ENCODE data around the gene ITPRIP.

The ITPRIP gene

GRCh38 chr10:104325436-104326435, 12.5 kb downstream of the ITPRIP start:
- DNase-seq (ENCODE audit: low spot score): no peak

GRCh38 chr10:104324931-104325330, 13.3 kb downstream of the ITPRIP start:
- DNase-seq (ENCODE audit: low spot score): no peak

GRCh38 chr10:104324221-104324686, 14.0 kb downstream of the ITPRIP start:
- DNase-seq (ENCODE audit: low spot score): peak; percentile 66

- no peak for DNase-seq (ENCODE audit: low spot score)
Measured at GRCh38 chr10:104323760-104324201, 14.5 kb downstream of the ITPRIP start.

- DNase-seq (ENCODE audit: low spot score): no peak
Measured at GRCh38 chr10:104323085-104323484, 15.2 kb downstream of the ITPRIP start.

- DNase-seq (ENCODE audit: low spot score): no peak
Measured at GRCh38 chr10:104322416-104322782, 15.9 kb downstream of the ITPRIP start.

GRCh38 chr10:104321725-104322415, 16.4 kb downstream of the ITPRIP start:
- DNase-seq (ENCODE audit: low spot score): no peak

GRCh38 chr10:104321226-104321625, 17.0 kb downstream of the ITPRIP start:
- DNase-seq (ENCODE audit: low spot score): no peak

GRCh38 chr10:104318810-104319741, 19.2 kb downstream of the ITPRIP start:
- DNase-seq (ENCODE audit: low spot score): no peak

- no peak for DNase-seq (ENCODE audit: low spot score)
Measured at GRCh38 chr10:104318326-104318725, 19.9 kb downstream of the ITPRIP start.

GRCh38 chr10:104317726-104318299, 20.5 kb downstream of the ITPRIP start:
- DNase-seq (ENCODE audit: low spot score): no peak

GRCh38 chr10:104317269-104317710, 21.0 kb downstream of the ITPRIP start:
- no peak for DNase-seq (ENCODE audit: low spot score)

- no peak for DNase-seq (ENCODE audit: low spot score)
Measured at GRCh38 chr10:104316321-104317099, 21.8 kb downstream of the ITPRIP start.

GRCh38 chr10:104315486-104315921, 22.8 kb downstream of the ITPRIP start:
- no peak for DNase-seq (ENCODE audit: low spot score)

GRCh38 chr10:104314591-104315485, 23.4 kb downstream of the ITPRIP start:
- DNase-seq (ENCODE audit: low spot score): no peak

- DNase-seq (ENCODE audit: low spot score): no peak
Measured at GRCh38 chr10:104311184-104311720, 27.0 kb downstream of the ITPRIP start.

GRCh38 chr10:104309980-104310978, 28.0 kb downstream of the ITPRIP start:
- no peak for DNase-seq (ENCODE audit: low spot score)

GRCh38 chr10:104308439-104308903, 29.8 kb downstream of the ITPRIP start:
- DNase-seq (ENCODE audit: low spot score): no peak

Measured in Ammon's horn (tissue), 1 donor.